PC-3 (cell line): ENCODE measurements around the gene LSP1. TPM values are rescaled to one million over a fixed set of nuclear protein-coding genes. Genes with fewer than 3 reads are reported as not detected.

Experiments used
- ATAC-seq: fragments of 200-7000 bp; cut with Tn5 transposase; 2 replicates; pipeline ENCODE4 v1.9.1; 2020; ENCODE audit warnings: mild to moderate bottlenecking, moderate library complexity
- BruUV-seq: library from RNA; stranded (reverse); fragments of 400-500 nt; replicated peaks from 2 replicates; lab custom pipeline; 2021; lab: Mats Ljungman, UMichigan
- CTCF ChIA-PET: fragments of 300-600 bp; sonication (Branson Sonifier 250); formaldehyde crosslinking; loops from one replicate; lab custom pipeline; 2022; ENCODE audit warnings: antibody characterized with exemption; lab: Charles Lee
- POLR2A ChIA-PET: fragments of 300-600 bp; sonication (Branson Sonifier 250); formaldehyde crosslinking; loops from one replicate; lab custom pipeline; 2022; ENCODE audit warnings: antibody characterized with exemption; ENCODE audit not compliant: unreplicated experiment; lab: Charles Lee
- DNase-seq: peaks from one replicate; pipeline ENCODE4 v3.0.0-alpha.2; 2015
- H2AFZ ChIP-seq: fragments of 300-600 bp; sonication (generic); 2 replicates; pipeline ENCODE4 v1.6.0; 2016; ENCODE audit warnings: antibody characterized with exemption, low read length
- H3F3A ChIP-seq: fragments of 300-600 bp; sonication (generic); one replicate; pipeline ENCODE4 v1.6.0; 2017; ENCODE audit warnings: antibody characterized with exemption, low read length, control low read depth, mild to moderate bottlenecking; ENCODE audit not compliant: unreplicated experiment
- H3K27ac ChIP-seq: fragments of 300-600 bp; sonication (generic); 2 replicates; pipeline ENCODE4 v1.5.1; 2016; ENCODE audit warnings: mild to moderate bottlenecking, low read length
- H3K27me3 ChIP-seq: fragments of 300-600 bp; sonication (generic); 2 replicates; pipeline ENCODE4 v1.6.1; 2016; ENCODE audit warnings: low read length, mixed read lengths
- H3K36me3 ChIP-seq: fragments of 300-600 bp; sonication (generic); 2 replicates; pipeline ENCODE4 v1.6.1; 2016; ENCODE audit warnings: low read depth, mixed run types, low read length, mixed read lengths
- H3K4me1 ChIP-seq: fragments of 300-600 bp; sonication (generic); 2 replicates; pipeline ENCODE4 v1.5.1; 2016; ENCODE audit warnings: low read length; ENCODE audit not compliant: insufficient read depth
- H3K4me2 ChIP-seq: fragments of 300-600 bp; sonication (generic); 2 replicates; pipeline ENCODE4 v1.6.0; 2016; ENCODE audit warnings: low read length
- H3K4me3 ChIP-seq: fragments of 300-600 bp; sonication (generic); 2 replicates; pipeline ENCODE4 v1.5.1; 2016; ENCODE audit warnings: mild to moderate bottlenecking, low read length, mixed read lengths
- H3K79me2 ChIP-seq: fragments of 300-600 bp; sonication (generic); 2 replicates; pipeline ENCODE4 v1.6.1; 2017; ENCODE audit warnings: low read length, mixed read lengths
- H3K9ac ChIP-seq: fragments of 300-600 bp; sonication (generic); 2 replicates; pipeline ENCODE4 v1.6.0; 2016; ENCODE audit warnings: mild to moderate bottlenecking, low read length
- H3K9me2 ChIP-seq: fragments of 300-600 bp; sonication (generic); replicated peaks from 2 replicates; pipeline ENCODE4 v1.6.1; 2016; ENCODE audit warnings: mixed run types, low read length, mixed read lengths
- H3K9me3 ChIP-seq: fragments of 300-600 bp; sonication (generic); 2 replicates; pipeline ENCODE4 v1.6.1; 2016; ENCODE audit warnings: low read length, mixed read lengths
- H4K20me1 ChIP-seq: fragments of 300-600 bp; sonication (generic); 2 replicates; pipeline ENCODE4 v1.6.1; 2016; ENCODE audit warnings: low read length, mixed read lengths
- CTCF ChIP-seq: fragments of 300-600 bp; sonication (generic); conservative IDR thresholded peaks from 2 replicates; pipeline ENCODE4 v1.5.1; 2017; ENCODE audit warnings: antibody characterized with exemption, low read depth, mild to moderate bottlenecking, low read length
- EZH2 ChIP-seq: fragments of 300-600 bp; sonication (generic); IDR thresholded peaks from one replicate; pipeline ENCODE4 v1.6.1; 2017; ENCODE audit warnings: antibody characterized with exemption, mild to moderate bottlenecking, low read length; ENCODE audit not compliant: unreplicated experiment
- EZH2phosphoT487 ChIP-seq: fragments of 300-600 bp; sonication (generic); IDR thresholded peaks from 2 replicates; pipeline ENCODE4 v1.6.1; 2018; ENCODE audit warnings: mild to moderate bottlenecking, antibody characterized with exemption, low read length, borderline replicate concordance
- intact Hi-C: fragments of 100-400 bp; cut with micrococcal nuclease; formaldehyde crosslinking; loops from 2 replicates; pipeline ENCODE4 v1.9.0; 2023
- total RNA-seq: library from RNA; depleted of rRNA; stranded (reverse); fragments of >200 nt; gene quantifications from 2 replicates; pipeline ENCODE4 v1.2.3, GENCODE V29; 2014

The LSP1 gene
- total RNA-seq, 1 experiment from 2014 or later, result not detected

- Histone ChIP-seq H3K9me3 (no peaks in the 10 kb centered on the region), H3K9ac (no peak overlapping the region), H3K27ac (no peak overlapping the region), H4K20me1 (no peaks in the 10 kb centered on the region), H3K4me1 (peaks cover 31% of the 10 kb centered on the region), H3F3A (no peaks in the 10 kb centered on the region), H3K79me2 (no peaks in the 10 kb centered on the region), H3K36me3 (no peaks in the 10 kb centered on the region), H3K27me3 (no peaks in the 10 kb centered on the region), H3K4me2 (no peak overlapping the region), H3K4me3 (no peak overlapping the region), H3K9me2 (no peaks in the 10 kb centered on the region), H2AFZ (no peak overlapping the region)
- DNase-seq, result no peak
- intact Hi-C loops, result loop anchor here (10.0 kb wide), 1 partner anchor 319 kb away; no protein-coding TSS in a partner anchor
- no peak for ATAC-seq
- BruUV-seq, result no TSS peak
- TF ChIP-seq EZH2phosphoT487 (no peak), CTCF (no peak), EZH2 (no peak)
- ChIA-PET CTCF (no interaction called here), POLR2A (no interaction called here)
Measured at GRCh38 chr11:1835671-1836010, 17.2 kb upstream of the LSP1 start.

GRCh38 chr11:1836011-1836945 is 16.6 kb upstream of the LSP1 start:
- ChIA-PET POLR2A (no interaction called here), CTCF (interaction anchor here (0.6 to 0.8 kb wide), 2 partner anchors 12 to 184 kb away, joined by 3 read pairs; no protein-coding TSS in a partner anchor)
- no peak overlapping the region for H3K9ac ChIP-seq
- ATAC-seq, result no peak
- H3K36me3 ChIP-seq, result no peaks in the 10 kb centered on the region
- no peaks in the 10 kb centered on the region for H3K9me2 ChIP-seq
- H3K4me2 ChIP-seq, result no peak overlapping the region
- no peaks in the 10 kb centered on the region for H3K27me3 ChIP-seq
- H3F3A ChIP-seq, result no peaks in the 10 kb centered on the region
- no peak overlapping the region for H3K27ac ChIP-seq
- intact Hi-C loops, result loop anchor here (10.0 kb wide), 1 partner anchor 319 kb away; no protein-coding TSS in a partner anchor
- no peak overlapping the region for H2AFZ ChIP-seq
- no peak for TF ChIP-seq EZH2
- TF ChIP-seq CTCF, result no peak
- TF ChIP-seq EZH2phosphoT487, result no peak
- peaks cover 28% of the 10 kb centered on the region for H3K4me1 ChIP-seq
- no peaks in the 10 kb centered on the region for H4K20me1 ChIP-seq
- no peak overlapping the region for H3K4me3 ChIP-seq
- no peak for DNase-seq
- H3K9me3 ChIP-seq, result no peaks in the 10 kb centered on the region
- H3K79me2 ChIP-seq, result no peaks in the 10 kb centered on the region
- no TSS peak for BruUV-seq
